GM15510 (cell line): ENCODE data around the gene YIPF6.

Source experiments
- POLR2A ChIP-seq: IDR thresholded peaks from 3 replicates; pipeline ENCODE4 v1.6.1; 2011; ENCODE audit warnings: borderline replicate concordance; ENCODE audit not compliant: insufficient read length; ENCODE audit errors: extremely low read depth

The YIPF6 gene

GRCh38 chrX:68498044-68498507, 775 bp upstream of the YIPF6 start:
- no peak for TF ChIP-seq POLR2A

- no peak for TF ChIP-seq POLR2A
Measured at GRCh38 chrX:68499543-68500504, 973 bp downstream of the YIPF6 start.

GRCh38 chrX:68503836-68504636, 5.2 kb downstream of the YIPF6 start:
- TF ChIP-seq POLR2A, result no peak

GRCh38 chrX:68506649-68507048, 7.8 kb downstream of the YIPF6 start:
- TF ChIP-seq POLR2A, result no peak

- TF ChIP-seq POLR2A, result no peak
Measured at GRCh38 chrX:68508799-68509198, 9.9 kb downstream of the YIPF6 start.

- no peak for TF ChIP-seq POLR2A
Measured at GRCh38 chrX:68511255-68511654, 12.4 kb downstream of the YIPF6 start.

- TF ChIP-seq POLR2A, result no peak
Measured at GRCh38 chrX:68532831-68533533, 34.1 kb downstream of the YIPF6 start.

- TF ChIP-seq POLR2A, result no peak
Measured at GRCh38 chrX:68533656-68534055, 34.8 kb downstream of the YIPF6 start.

GRCh38 chrX:68534691-68535090, 35.8 kb downstream of the YIPF6 start:
- no peak for TF ChIP-seq POLR2A

- no peak for TF ChIP-seq POLR2A
Measured at GRCh38 chrX:68536429-68536828, 37.6 kb downstream of the YIPF6 start.

- no peak for TF ChIP-seq POLR2A
Measured at GRCh38 chrX:68536884-68537283, 38.0 kb downstream of the YIPF6 start.

GRCh38 chrX:68550193-68550592, 51.3 kb downstream of the YIPF6 start:
- TF ChIP-seq POLR2A, result no peak

GRCh38 chrX:68556036-68556435, 57.2 kb downstream of the YIPF6 start:
- no peak for TF ChIP-seq POLR2A

- no peak for TF ChIP-seq POLR2A
Measured at GRCh38 chrX:68568136-68568535, 69.3 kb downstream of the YIPF6 start.

GRCh38 chrX:68570598-68570997, 71.7 kb downstream of the YIPF6 start:
- no peak for TF ChIP-seq POLR2A
